KOPT-K1 (cell line): ENCODE results near the gene PRKCG.
"Not testable (repeated sequence)": the region's sequence is repeated elsewhere in the genome, so short reads cannot be mapped to it uniquely, and the experiment has no call there.

Source experiments
- H3K27ac ChIP-seq: fragments of 200-600 bp; sonication (generic); 2 replicates; pipeline ENCODE4 v1.5.1; 2016; ENCODE audit warnings: antibody characterized with exemption, mild to moderate bottlenecking, low read depth, low read length; ENCODE audit not compliant: poor library complexity, severe bottlenecking
- H3K36me3 ChIP-seq: fragments of 200-600 bp; sonication (generic); 2 replicates; pipeline ENCODE4 v1.5.1; 2017; ENCODE audit warnings: antibody characterized with exemption, mild to moderate bottlenecking, low read length, moderate library complexity; ENCODE audit not compliant: insufficient read depth
- H3K9me3 ChIP-seq: fragments of 200-600 bp; sonication (generic); 2 replicates; pipeline ENCODE4 v1.5.1; 2017; ENCODE audit warnings: antibody characterized with exemption, low read length, mild to moderate bottlenecking; ENCODE audit not compliant: insufficient read depth, poor library complexity, severe bottlenecking

Gene PRKCG

GRCh38 chr19:53881482-53882390 lies at the start of gene PRKCG:
Gene PRKCG (plus strand): TSS chr19:53882197. CDS start chr19:53882495, 298 bp downstream.
- Histone ChIP-seq H3K9me3 (no peaks in the 10 kb centered on the region), H3K36me3 (no peaks in the 10 kb centered on the region), H3K27ac (no peak within 1 kb of the TSS)

DNA sequence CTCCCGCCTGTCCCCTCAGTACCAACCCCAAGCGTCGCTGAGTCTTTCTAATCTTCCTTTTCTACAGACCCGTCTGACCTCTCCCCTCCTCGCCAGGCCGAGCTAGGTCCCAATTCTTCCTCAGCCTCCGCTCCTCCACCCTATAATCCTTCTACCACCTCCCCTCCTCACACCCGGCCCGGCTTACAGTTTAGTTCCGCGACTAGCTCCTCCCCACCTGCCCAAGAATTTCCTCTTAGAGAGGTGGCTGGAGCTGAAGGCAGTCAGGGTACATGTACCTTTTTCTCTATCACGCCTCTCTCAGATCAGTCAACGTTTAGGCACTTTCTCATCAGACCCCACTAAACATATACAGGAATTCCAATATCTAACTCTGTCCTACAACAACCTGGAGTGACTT lies 49.1 kb upstream of the PRKCG start:
- H3K36me3 ChIP-seq, H3K9me3 ChIP-seq, H3K27ac ChIP-seq: not testable (repeated sequence)

DNA sequence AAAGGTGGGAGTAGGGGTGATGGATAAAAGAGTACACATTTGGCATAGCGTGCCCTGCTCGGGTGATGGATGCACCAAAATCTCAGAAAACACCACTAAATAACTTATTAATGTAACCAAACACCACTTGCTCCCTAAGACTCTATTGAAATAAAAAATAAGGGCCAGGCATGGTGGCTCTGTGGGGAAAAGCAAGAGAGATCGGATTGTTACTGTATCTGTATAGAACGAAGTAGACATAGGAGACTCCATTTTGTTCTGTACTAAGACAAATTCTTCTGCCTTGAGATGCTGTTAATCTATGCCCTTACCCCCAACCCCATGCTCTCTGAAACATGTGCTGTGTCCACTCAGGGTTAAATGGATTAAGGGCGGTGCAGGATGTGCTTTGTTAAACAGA lies 43.6 kb upstream of the PRKCG start:
- H3K36me3 ChIP-seq, H3K27ac ChIP-seq, H3K9me3 ChIP-seq: not testable (repeated sequence)

GRCh38 chr19:53840241-53840640 lies 41.8 kb upstream of the PRKCG start:
- H3K9me3 ChIP-seq, H3K27ac ChIP-seq, H3K36me3 ChIP-seq: not testable (repeated sequence)

DNA sequence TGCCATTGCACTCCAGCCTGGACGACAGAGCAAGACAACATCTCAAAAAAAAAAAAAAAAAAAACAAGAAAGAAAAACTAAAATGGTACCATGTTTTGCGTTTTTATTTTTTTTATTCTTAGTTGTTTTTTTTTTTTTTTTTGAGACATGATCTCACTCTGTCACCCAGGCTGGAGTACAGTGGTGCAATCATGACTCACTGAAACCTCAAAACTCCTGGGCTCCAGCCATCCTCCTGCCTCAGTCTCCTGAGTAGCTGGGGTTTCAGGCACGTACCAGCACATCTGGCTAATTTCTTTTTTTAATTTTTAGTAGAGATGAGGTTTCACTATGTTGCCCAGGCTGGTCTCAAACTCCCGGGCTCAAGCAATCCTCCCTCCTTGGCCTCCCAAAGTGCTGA lies 41.1 kb upstream of the PRKCG start:
- H3K36me3 ChIP-seq, H3K9me3 ChIP-seq, H3K27ac ChIP-seq: not testable (repeated sequence)

DNA sequence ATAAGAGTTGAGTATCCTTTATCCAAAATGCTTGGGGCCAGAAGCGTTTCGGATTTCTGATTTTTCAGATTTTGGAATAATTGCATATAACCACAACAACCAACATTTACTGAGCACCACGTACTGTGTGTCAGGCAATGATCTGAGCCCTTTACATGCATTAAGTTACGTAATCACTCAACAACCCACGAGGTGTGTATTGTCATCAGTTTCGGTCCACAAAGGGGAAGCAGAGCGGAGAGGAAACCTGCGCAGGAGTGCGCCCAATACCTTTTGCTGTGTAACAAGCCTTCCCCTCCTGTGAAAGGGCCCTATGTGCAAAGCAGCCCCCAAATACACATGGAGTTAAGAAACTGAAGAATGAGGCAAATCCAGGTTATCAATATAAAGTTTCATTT lies 37.1 kb upstream of the PRKCG start:
- H3K27ac ChIP-seq: no peak overlapping the region
- no peaks in the 10 kb centered on the region for H3K36me3 ChIP-seq
- H3K9me3 ChIP-seq: no peaks in the 10 kb centered on the region

- H3K9me3 ChIP-seq: no peaks in the 10 kb centered on the region
- H3K27ac ChIP-seq: no peak overlapping the region
- H3K36me3 ChIP-seq: no peaks in the 10 kb centered on the region
These were observed 34.4 kb upstream of the PRKCG start for GRCh38 chr19:53847555-53847954.

GRCh38 chr19:53849237-53849676 lies 32.7 kb upstream of the PRKCG start:
- H3K36me3 ChIP-seq: no peaks in the 10 kb centered on the region
- H3K9me3 ChIP-seq: no peaks in the 10 kb centered on the region
- H3K27ac ChIP-seq: no peak overlapping the region

GRCh38 chr19:53853707-53854106 lies 28.3 kb upstream of the PRKCG start:
- no peak overlapping the region for H3K27ac ChIP-seq
- no peaks in the 10 kb centered on the region for H3K36me3 ChIP-seq
- no peaks in the 10 kb centered on the region for H3K9me3 ChIP-seq

- Histone ChIP-seq H3K27ac (no peak overlapping the region), H3K36me3 (no peaks in the 10 kb centered on the region)
These were observed 17.6 kb upstream of the PRKCG start for GRCh38 chr19:53864308-53864836.

GRCh38 chr19:53865523-53865917 lies 16.5 kb upstream of the PRKCG start:
- H3K27ac ChIP-seq: no peak overlapping the region
- H3K9me3 ChIP-seq: no peaks in the 10 kb centered on the region
- H3K36me3 ChIP-seq: no peaks in the 10 kb centered on the region

More at GRCh38 chr19:53864308-53864836, 17.6 kb upstream of the PRKCG start:
- H3K9me3 ChIP-seq: no peaks in the 10 kb centered on the region

DNA sequence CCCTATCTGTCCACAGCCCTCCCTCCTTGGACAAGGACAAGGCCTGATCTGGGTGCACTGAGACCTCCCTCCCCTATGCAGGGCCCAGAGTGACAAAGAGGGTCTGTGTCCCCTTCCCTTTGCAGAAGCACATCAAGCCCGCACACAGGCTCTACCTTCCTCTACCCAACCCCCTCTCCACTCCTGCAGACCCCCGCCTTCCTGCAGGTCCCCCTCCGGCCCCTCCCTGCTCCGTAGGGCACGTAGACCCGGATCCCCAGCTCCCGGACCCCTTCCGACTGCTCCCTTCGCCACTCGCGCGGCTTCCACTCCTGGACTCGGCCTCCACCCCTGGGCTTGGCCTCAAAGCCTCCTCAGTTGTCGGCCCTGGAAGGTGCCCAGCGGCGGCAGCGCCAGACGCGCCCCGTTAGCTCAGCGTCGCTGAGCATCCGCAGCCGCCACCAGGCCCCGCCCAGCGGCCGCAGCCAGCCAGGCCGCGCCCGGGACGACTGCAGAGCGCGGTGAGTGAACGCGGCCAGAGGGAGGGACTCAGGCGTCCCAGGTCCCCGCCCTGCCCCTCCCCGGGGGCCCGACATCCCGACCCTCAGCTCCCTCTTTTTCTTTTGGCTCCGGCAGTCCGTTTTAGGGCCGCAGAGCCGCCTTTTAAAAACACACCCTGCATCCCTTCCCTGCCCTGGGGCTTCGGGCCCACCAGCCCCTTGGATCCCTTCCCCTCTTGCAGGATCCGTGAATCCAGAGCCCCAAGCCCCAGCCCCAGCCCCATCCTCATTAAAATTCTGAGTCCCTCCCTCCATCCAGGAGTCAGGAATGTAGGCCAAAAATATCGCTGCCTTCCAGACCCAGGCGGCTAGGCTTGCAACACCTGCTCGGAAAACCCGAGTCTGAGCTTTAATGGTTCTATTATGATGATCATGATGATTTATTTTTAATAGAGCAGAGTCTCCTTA lies 15.8 kb upstream of the PRKCG start:
- Histone ChIP-seq H3K9me3 (no peaks in the 10 kb centered on the region), H3K36me3 (no peaks in the 10 kb centered on the region), H3K27ac (no peak overlapping the region)

- Histone ChIP-seq H3K9me3 (no peaks in the 10 kb centered on the region), H3K27ac (peak overlapping the region; percentile 39), H3K36me3 (no peaks in the 10 kb centered on the region)
These were observed 15.2 kb upstream of the PRKCG start for GRCh38 chr19:53866865-53867224.

DNA sequence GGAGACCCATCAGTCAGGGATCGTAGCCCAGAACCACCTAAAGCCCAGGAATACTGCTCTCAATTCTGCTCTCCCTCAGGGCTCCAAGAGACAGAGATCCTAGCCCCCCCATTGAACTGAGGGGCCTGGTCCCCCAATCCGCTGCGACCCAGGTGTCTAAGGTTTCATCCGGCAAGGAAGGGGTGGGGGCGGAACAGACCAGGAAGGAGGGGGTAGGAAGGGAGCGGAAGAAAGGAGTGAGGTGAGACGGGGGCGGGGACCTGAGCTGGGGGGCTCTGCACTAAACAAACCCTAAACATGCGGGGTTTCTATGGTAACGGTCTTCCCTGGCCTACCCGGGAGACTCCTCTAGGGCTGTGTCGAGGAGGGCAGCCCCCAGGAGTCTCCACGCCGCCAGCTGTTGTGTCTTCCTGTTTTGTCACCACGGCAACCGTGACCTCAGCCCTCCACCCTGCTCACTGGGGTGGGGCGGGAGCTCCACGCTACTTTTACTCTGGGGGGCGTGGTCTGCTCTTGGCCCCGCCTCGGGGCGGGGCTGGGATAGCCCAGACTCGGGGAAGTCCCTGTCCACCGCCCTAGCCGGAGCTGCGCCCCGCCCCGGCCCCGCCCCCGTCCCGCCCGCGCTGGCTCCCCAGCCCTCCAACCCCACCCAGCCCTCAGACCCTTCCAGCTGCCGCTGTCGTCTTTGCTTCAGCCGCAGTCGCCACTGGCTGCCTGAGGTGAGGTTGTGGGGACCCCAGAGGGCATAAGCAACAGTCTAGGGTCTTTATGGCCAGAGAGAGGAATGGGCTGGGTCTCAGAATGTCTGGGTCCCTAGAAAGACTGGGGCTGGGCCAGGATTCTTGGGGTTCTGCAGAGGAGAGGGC lies 14.5 kb upstream of the PRKCG start, which contains the start of gene MYADM:
MYADM (plus strand) TSS at position 659 of the 866 bp plus-strand sequence. CDS start 5,647 bp downstream, outside the sequence.
- Histone ChIP-seq H3K9me3 (no peaks in the 10 kb centered on the region), H3K36me3 (no peaks in the 10 kb centered on the region), H3K27ac (peak within 1 kb of the TSS; percentile 67)
